SK-N-SH treated with all-trans-retinoic acid at 6 μM for 48 hours (cell line): ENCODE results near the gene NUP153.
A peak's percentile ranks its signal among the peaks of the same experiment; 100 is the strongest.

Experiments
- ATAC-seq: fragments of 200-7000 bp; cut with Tn5 transposase; 3 replicates; pipeline ENCODE4 v1.9.1; 2020; ENCODE audit warnings: mild to moderate bottlenecking, moderate library complexity
- ARNTL ChIP-seq: fragments of 450-650 bp; formaldehyde crosslinking; IDR thresholded peaks from 2 replicates; pipeline ENCODE4 v1.5.0; 2020; ENCODE audit warnings: low read depth, mild to moderate bottlenecking, moderate library complexity, borderline replicate concordance
- BACH2 ChIP-seq: fragments of 250-450 bp; sonication (Bioruptor Pico); IDR thresholded peaks from 2 replicates; pipeline ENCODE4 v1.9.0; 2021; ENCODE audit warnings: mild to moderate bottlenecking, borderline replicate concordance
- CSRNP3 ChIP-seq: fragments of 250-450 bp; sonication (Bioruptor Pico); IDR thresholded peaks from 2 replicates; pipeline ENCODE4 v1.5.1; 2021; ENCODE audit warnings: mild to moderate bottlenecking, moderate library complexity
- ESRRG ChIP-seq: fragments of 250-450 bp; sonication (Bioruptor Pico); IDR thresholded peaks from 2 replicates; pipeline ENCODE4 v1.6.1; 2021; ENCODE audit warnings: mild to moderate bottlenecking
- GLIS3 ChIP-seq: fragments of 250-450 bp; sonication (Bioruptor Pico); IDR thresholded peaks from 2 replicates; pipeline ENCODE4 v1.5.0; 2020; ENCODE audit warnings: mild to moderate bottlenecking, moderate library complexity
- ISL1 ChIP-seq: fragments of 250-450 bp; sonication (Bioruptor Pico); IDR thresholded peaks from 2 replicates; pipeline ENCODE4 v2.1.2; 2022; ENCODE audit warnings: mild to moderate bottlenecking, moderate library complexity
- OSR1 ChIP-seq: fragments of 250-450 bp; sonication (Bioruptor Pico); IDR thresholded peaks from 2 replicates; pipeline ENCODE4 v1.8.0; 2022; ENCODE audit warnings: moderate library complexity, mild to moderate bottlenecking, inconsistent platforms
- PATZ1 ChIP-seq: fragments of 250-450 bp; sonication (Bioruptor Pico); IDR thresholded peaks from 2 replicates; pipeline ENCODE4 v1.8.0; 2020; ENCODE audit warnings: mild to moderate bottlenecking, moderate library complexity, borderline replicate concordance
- PPARA ChIP-seq: fragments of 250-450 bp; sonication (Bioruptor Pico); IDR thresholded peaks from 2 replicates; pipeline ENCODE4 v1.5.0; 2020; ENCODE audit warnings: mild to moderate bottlenecking, borderline replicate concordance
- RARB ChIP-seq: fragments of 250-450 bp; sonication (Bioruptor Pico); IDR thresholded peaks from 2 replicates; pipeline ENCODE4 v1.8.0; 2021; ENCODE audit warnings: mild to moderate bottlenecking, moderate library complexity
- SNAI2 ChIP-seq: fragments of 250-450 bp; sonication (Bioruptor Pico); IDR thresholded peaks from 2 replicates; pipeline ENCODE4 v1.5.0; 2020; ENCODE audit warnings: mild to moderate bottlenecking, moderate library complexity
- TOX ChIP-seq: fragments of 250-450 bp; sonication (Bioruptor Pico); IDR thresholded peaks from 2 replicates; pipeline ENCODE4 v1.8.0; 2021; ENCODE audit warnings: mild to moderate bottlenecking, moderate library complexity, borderline replicate concordance
- TSHZ2 ChIP-seq: fragments of 250-450 bp; sonication (Bioruptor Pico); IDR thresholded peaks from 2 replicates; pipeline ENCODE4 v1.5.0; 2020; ENCODE audit warnings: mild to moderate bottlenecking, moderate library complexity
- ZC3H10 ChIP-seq: fragments of 250-450 bp; sonication (Bioruptor Pico); IDR thresholded peaks from 2 replicates; pipeline ENCODE4 v1.5.1; 2021; ENCODE audit warnings: mild to moderate bottlenecking, moderate library complexity
- ZFP3 ChIP-seq: fragments of 250-450 bp; sonication (Bioruptor Pico); IDR thresholded peaks from 2 replicates; pipeline ENCODE4 v1.5.0; 2020; ENCODE audit warnings: mild to moderate bottlenecking, moderate library complexity
- ZFP30 ChIP-seq: fragments of 450-650 bp; formaldehyde crosslinking; IDR thresholded peaks from 2 replicates; pipeline ENCODE4 v1.5.0; 2022; ENCODE audit warnings: mild to moderate bottlenecking, moderate library complexity
- ZNF565 ChIP-seq: fragments of 450-650 bp; formaldehyde crosslinking; conservative IDR thresholded peaks from 2 replicates; pipeline ENCODE4 v1.5.0; 2020; ENCODE audit warnings: low read depth, mild to moderate bottlenecking, moderate library complexity
- ZNF70 ChIP-seq: fragments of 450-650 bp; formaldehyde crosslinking; IDR thresholded peaks from 2 replicates; pipeline ENCODE4 v1.5.0; 2020; ENCODE audit warnings: mild to moderate bottlenecking, moderate library complexity
- ZNF8 ChIP-seq: fragments of 450-650 bp; formaldehyde crosslinking; IDR thresholded peaks from 2 replicates; pipeline ENCODE4 v1.5.0; 2020; ENCODE audit warnings: mild to moderate bottlenecking, moderate library complexity
- TF ChIP-seq, protein P1 (sequence below): fragments of 250-450 bp; sonication (Bioruptor Pico); IDR thresholded peaks from 2 replicates; pipeline ENCODE4 v1.5.1; 2020; ENCODE audit warnings: low read depth, mild to moderate bottlenecking, moderate library complexity
- TF ChIP-seq, protein P2 (sequence below): fragments of 250-450 bp; sonication (Bioruptor Pico); IDR thresholded peaks from 2 replicates; pipeline ENCODE4 v1.8.0; 2021; ENCODE audit warnings: low read depth, mild to moderate bottlenecking, moderate library complexity, borderline replicate concordance

The NUP153 gene

GRCh38 chr6:17601386-17601703, 105.4 kb downstream of the NUP153 start:
- peak; percentile 29 for ATAC-seq
- no peak for TF ChIP-seq ZC3H10
- TF ChIP-seq ZFP3 (CRISPR knock-in tag), result no peak
- no peak for TF ChIP-seq SNAI2 (CRISPR knock-in tag)
- TF ChIP-seq, protein P1, sequence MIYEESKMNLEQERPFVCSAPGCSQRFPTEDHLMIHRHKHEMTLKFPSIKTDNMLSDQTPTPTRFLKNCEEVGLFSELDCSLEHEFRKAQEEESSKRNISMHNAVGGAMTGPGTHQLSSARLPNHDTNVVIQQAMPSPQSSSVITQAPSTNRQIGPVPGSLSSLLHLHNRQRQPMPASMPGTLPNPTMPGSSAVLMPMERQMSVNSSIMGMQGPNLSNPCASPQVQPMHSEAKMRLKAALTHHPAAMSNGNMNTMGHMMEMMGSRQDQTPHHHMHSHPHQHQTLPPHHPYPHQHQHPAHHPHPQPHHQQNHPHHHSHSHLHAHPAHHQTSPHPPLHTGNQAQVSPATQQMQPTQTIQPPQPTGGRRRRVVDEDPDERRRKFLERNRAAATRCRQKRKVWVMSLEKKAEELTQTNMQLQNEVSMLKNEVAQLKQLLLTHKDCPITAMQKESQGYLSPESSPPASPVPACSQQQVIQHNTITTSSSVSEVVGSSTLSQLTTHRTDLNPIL, result no peak
- TF ChIP-seq PPARA, result no peak
- no peak for TF ChIP-seq PATZ1 (CRISPR knock-in tag)
- TF ChIP-seq GLIS3 (CRISPR knock-in tag), result no peak
- TF ChIP-seq ZNF565 (CRISPR knock-in tag), result no peak
- no peak for TF ChIP-seq TOX
- TF ChIP-seq TSHZ2 (CRISPR knock-in tag), result no peak
- no peak for TF ChIP-seq ZNF70

DNA sequence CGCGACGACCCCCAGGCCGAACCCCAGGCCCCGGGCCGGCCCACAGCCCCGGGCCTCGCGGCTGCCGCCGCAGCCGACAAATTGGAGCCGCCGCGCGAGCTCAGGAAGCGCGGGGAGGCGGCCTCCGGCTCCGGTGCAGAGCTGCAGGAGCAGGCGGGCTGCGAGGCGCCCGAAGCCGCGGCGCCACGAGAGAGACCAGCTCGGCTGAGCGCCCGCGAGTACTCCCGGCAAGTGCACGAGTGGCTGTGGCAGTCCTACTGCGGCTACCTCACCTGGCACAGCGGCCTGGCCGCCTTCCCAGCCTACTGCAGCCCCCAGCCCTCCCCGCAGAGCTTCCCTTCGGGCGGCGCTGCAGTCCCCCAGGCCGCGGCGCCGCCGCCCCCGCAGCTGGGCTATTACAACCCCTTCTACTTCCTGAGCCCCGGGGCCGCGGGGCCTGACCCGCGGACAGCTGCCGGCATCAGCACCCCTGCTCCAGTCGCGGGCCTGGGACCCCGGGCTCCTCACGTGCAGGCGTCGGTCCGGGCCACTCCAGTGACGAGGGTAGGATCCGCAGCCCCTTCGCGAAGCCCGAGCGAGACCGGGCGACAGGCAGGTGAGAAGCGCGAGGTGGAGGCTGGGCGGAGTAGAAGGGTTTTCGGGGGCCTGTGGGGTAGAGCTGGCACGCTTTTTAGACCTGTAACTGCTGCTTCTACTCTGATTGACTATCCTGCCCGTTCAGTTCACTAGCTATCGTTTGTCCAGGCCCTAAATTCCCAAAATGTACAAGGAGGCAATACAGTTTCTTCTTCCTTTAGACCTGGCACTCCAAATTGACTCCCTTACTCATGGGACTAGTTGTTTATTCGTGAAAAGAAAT, 106.0 kb downstream of the NUP153 start:
- ATAC-seq, result peak; percentile 73
- TF ChIP-seq PATZ1 (CRISPR knock-in tag), result peak; percentile 54; the same call in 1 of the 2 replicates
- TF ChIP-seq CSRNP3 (CRISPR knock-in tag), result no peak
- TF ChIP-seq ZNF565 (CRISPR knock-in tag), result no peak
- TF ChIP-seq ZC3H10, result no peak
- no peak for TF ChIP-seq ISL1 (CRISPR knock-in tag)

GRCh38 chr6:17599877-17600526, 106.7 kb downstream of the NUP153 start, which contains the start of gene FAM8A1:
TSS of gene FAM8A1 (plus strand) at chr6:17600302. CDS start at chr6:17600410, 108 bp downstream.
- ATAC-seq, result peak; percentile 88
- no peak for TF ChIP-seq PATZ1 (CRISPR knock-in tag)
- TF ChIP-seq ZC3H10, result no peak
- TF ChIP-seq ARNTL, result no peak
- no peak for TF ChIP-seq BACH2 (CRISPR knock-in tag)
- TF ChIP-seq, protein P1, result no peak
- no peak for TF ChIP-seq ISL1 (CRISPR knock-in tag)
- TF ChIP-seq RARB (CRISPR knock-in tag), result no peak
- TF ChIP-seq SNAI2 (CRISPR knock-in tag), result no peak
- TF ChIP-seq ZFP3 (CRISPR knock-in tag), result no peak
- TF ChIP-seq ZNF8 (CRISPR knock-in tag), result no peak
- TF ChIP-seq ZNF70, result no peak
- TF ChIP-seq GLIS3 (CRISPR knock-in tag), result no peak
- no peak for TF ChIP-seq OSR1 (CRISPR knock-in tag)
- TF ChIP-seq, protein P2, sequence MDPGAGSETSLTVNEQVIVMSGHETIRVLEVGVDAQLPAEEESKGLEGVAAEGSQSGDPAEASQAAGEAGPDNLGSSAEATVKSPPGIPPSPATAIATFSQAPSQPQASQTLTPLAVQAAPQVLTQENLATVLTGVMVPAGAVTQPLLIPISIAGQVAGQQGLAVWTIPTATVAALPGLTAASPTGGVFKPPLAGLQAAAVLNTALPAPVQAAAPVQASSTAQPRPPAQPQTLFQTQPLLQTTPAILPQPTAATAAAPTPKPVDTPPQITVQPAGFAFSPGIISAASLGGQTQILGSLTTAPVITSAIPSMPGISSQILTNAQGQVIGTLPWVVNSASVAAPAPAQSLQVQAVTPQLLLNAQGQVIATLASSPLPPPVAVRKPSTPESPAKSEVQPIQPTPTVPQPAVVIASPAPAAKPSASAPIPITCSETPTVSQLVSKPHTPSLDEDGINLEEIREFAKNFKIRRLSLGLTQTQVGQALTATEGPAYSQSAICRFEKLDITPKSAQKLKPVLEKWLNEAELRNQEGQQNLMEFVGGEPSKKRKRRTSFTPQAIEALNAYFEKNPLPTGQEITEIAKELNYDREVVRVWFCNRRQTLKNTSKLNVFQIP (CRISPR knock-in tag), result no peak
- no peak for TF ChIP-seq PPARA
- no peak for TF ChIP-seq TOX
- TF ChIP-seq ZFP30 (CRISPR knock-in tag), result no peak
- TF ChIP-seq ESRRG, result no peak
